Measurements from ENCODE around the gene TMEM106C. TPM values are rescaled to one million over a fixed set of nuclear protein-coding genes. Genes with fewer than 3 reads are reported as not detected.

The TMEM106C gene
- total RNA-seq, 1 donor from 2014 or later = 27.9 TPM

- no peak for DNase-seq (ENCODE audit: extremely low read depth, low read depth, low spot score)
Observed at GRCh38 chr12:47992776-47993175, 29.4 kb downstream of the TMEM106C start.

- DNase-seq (ENCODE audit: extremely low read depth, low read depth, low spot score) = no peak
Observed at GRCh38 chr12:47993491-47993890, 30.1 kb downstream of the TMEM106C start.

- DNase-seq (ENCODE audit: extremely low read depth, low read depth, low spot score) = no peak
Observed at GRCh38 chr12:47995981-47996401, 32.6 kb downstream of the TMEM106C start.

- DNase-seq (ENCODE audit: extremely low read depth, low read depth, low spot score) = no peak
Observed at GRCh38 chr12:47997321-47997720, 33.9 kb downstream of the TMEM106C start.

- no peak for DNase-seq (ENCODE audit: extremely low read depth, low read depth, low spot score)
Observed at GRCh38 chr12:47999816-48000215, 36.4 kb downstream of the TMEM106C start.

GRCh38 chr12:48000878-48001504, 37.6 kb downstream of the TMEM106C start:
- no peak for DNase-seq (ENCODE audit: extremely low read depth, low read depth, low spot score)

- no peak for DNase-seq (ENCODE audit: extremely low read depth, low read depth, low spot score)
Observed at GRCh38 chr12:48001505-48002413, 38.4 kb downstream of the TMEM106C start.

- no peak for DNase-seq (ENCODE audit: extremely low read depth, low read depth, low spot score)
Observed at GRCh38 chr12:48002414-48002730, 39.0 kb downstream of the TMEM106C start.

GRCh38 chr12:48002773-48003218, 39.4 kb downstream of the TMEM106C start:
- no peak for DNase-seq (ENCODE audit: extremely low read depth, low read depth, low spot score)

- DNase-seq (ENCODE audit: extremely low read depth, low read depth, low spot score) = no peak
Observed at GRCh38 chr12:48003226-48004052, 40.0 kb downstream of the TMEM106C start.

GRCh38 chr12:48004053-48004941, 40.9 kb downstream of the TMEM106C start, which contains the start of gene COL2A1:
TSS of gene COL2A1 (minus strand) at chr12:48004476. CDS start at chr12:48004321, 155 bp downstream.
- DNase-seq (ENCODE audit: extremely low read depth, low read depth, low spot score) = no peak

GRCh38 chr12:48005001-48005749, 41.8 kb downstream of the TMEM106C start:
- no peak for DNase-seq (ENCODE audit: extremely low read depth, low read depth, low spot score)

- no peak for DNase-seq (ENCODE audit: extremely low read depth, low read depth, low spot score)
Observed at GRCh38 chr12:48005750-48006021, 42.3 kb downstream of the TMEM106C start.

- no peak for DNase-seq (ENCODE audit: extremely low read depth, low read depth, low spot score)
Observed at GRCh38 chr12:48007206-48007605, 43.8 kb downstream of the TMEM106C start.

- DNase-seq (ENCODE audit: extremely low read depth, low read depth, low spot score) = no peak
Observed at GRCh38 chr12:48008349-48008748, 45.0 kb downstream of the TMEM106C start.

GRCh38 chr12:48008950-48009349, 45.6 kb downstream of the TMEM106C start:
- DNase-seq (ENCODE audit: extremely low read depth, low read depth, low spot score) = no peak

- no peak for DNase-seq (ENCODE audit: extremely low read depth, low read depth, low spot score)
Observed at GRCh38 chr12:48009471-48009870, 46.1 kb downstream of the TMEM106C start.

- no peak for DNase-seq (ENCODE audit: extremely low read depth, low read depth, low spot score)
Observed at GRCh38 chr12:48010366-48010970, 47.1 kb downstream of the TMEM106C start.

GRCh38 chr12:48012070-48012469, 48.7 kb downstream of the TMEM106C start:
- no peak for DNase-seq (ENCODE audit: extremely low read depth, low read depth, low spot score)
